Pancreas (tissue), 10 donors: ENCODE results near the gene GDPGP1. TPM values are rescaled to one million over a fixed set of nuclear protein-coding genes. Genes with fewer than 3 reads are reported as not detected.
"Not testable (repeated sequence)": the region's sequence is repeated elsewhere in the genome, so short reads cannot be mapped to it uniquely, and the experiment has no call there.

ENCODE experiments used
- ATAC-seq, 4 donors: fragments of 200-7000 bp; cut with Tn5 transposase; one replicate each; pipeline versions ENCODE4 v1.8.0 to v1.9.1; 2020; ENCODE audit warnings: mild to moderate bottlenecking in 4 of 4, moderate library complexity in 4 of 4
- DNase-seq, 6 donors: peaks; one replicate each; pipeline ENCODE4 v3.0.0-alpha.2; 2020
- FAIRE-seq: peaks from 2 replicates; lab custom pipeline; 2012; peaks lifted over from hg19 to GRCh38; lab: Jason Lieb, UNC
- H3K27ac ChIP-seq, 4 donors: fragments of 200-600 bp; sonication (generic); 1 replicate in 3 of 4; 2 replicates in 1 of 4; pipeline versions ENCODE4 v1.5.0 to v1.8.0; 2020
- H3K27me3 ChIP-seq, 4 donors: fragments of 200-600 bp; one replicate each; pipeline ENCODE4 v1.8.0; 2021
- H3K36me3 ChIP-seq, 3 donors: fragments of 200-600 bp; sonication (generic) in 1 of 3; one replicate each; pipeline versions ENCODE4 v1.5.0 to v1.8.0; 2020 to 2021
- H3K4me1 ChIP-seq, 3 donors: fragments of 200-600 bp; one replicate each; pipeline ENCODE4 v1.8.0; 2021
- H3K4me3 ChIP-seq, 4 donors: fragments of 200-600 bp; sonication (generic) in 2 of 4; one replicate each; pipeline versions ENCODE4 v1.5.0 to v1.8.0; 2020 to 2021
- H3K9me3 ChIP-seq, 4 donors: fragments of 200-600 bp; one replicate each; pipeline ENCODE4 v1.8.0; 2021
- WGBS, 2 donors: extraction: QIAGEN DNeasy Blood & Tissue Kit; methylation state at CpG; one replicate each; pipeline ENCODE4 v1.1.7; 2013; 5-methylcytosine and 5-hydroxymethylcytosine counted together
- intact Hi-C, 3 donors: fragments of 100-400 bp; cut with DNase I; formaldehyde crosslinking; loops; one replicate each; pipeline versions ENCODE4 v1.11.1 to v1.14.2; 2022
- polyA plus RNA-seq, 2 donors: library from polyadenylated mRNA; stranded (reverse); fragments of 200-250 nt; gene quantifications; one replicate each; pipeline ENCODE4 v1.2.3, GENCODE V29; 2013
- total RNA-seq, 6 donors: library from RNA; stranded (reverse); fragmentation: NEBNext Ultra II Directional in 4 of 6; extraction: Animal tissue kit (Norgen Biotek cat#: 25700) in 4 of 6; gene quantifications; one replicate each; pipeline versions ENCODE4 v1.2.1 to v1.2.4, GENCODE V29; 2021 to 2023
- TF ChIP-seq, protein P1 (sequence below), 4 donors: fragments of 200-600 bp; sonication (generic) in 3 of 4; IDR thresholded peaks; one replicate each; pipeline versions ENCODE4 v1.5.0 to v1.8.0; 2021; ENCODE audit warnings: antibody characterized with exemption in 4 of 4
- donor health status: healthy with polysubstance abuse.
- donor health status: DM: no; HTN: no; CAD: no; lungs with moderate emphysema.
- donor health status: DM: no; HTN: no; CAD: no.
- donor health status: control.
- donor health status: control.
- donor health status: Bipolar disorder and iron deficiency.
- donor health status: DM: yes; HTN: yes; CAD: no.
- donor health status: DM: no; HTN: no; CAD: no.
- donor health status: DM: no; HTN: no; CAD: no.
- donor health status: DM: yes; HTN: yes; CAD: no.

Gene GDPGP1
- total and polyA plus RNA-seq, 8 donors: 2.0 to 7.0 (median 3.4) TPM

DNA sequence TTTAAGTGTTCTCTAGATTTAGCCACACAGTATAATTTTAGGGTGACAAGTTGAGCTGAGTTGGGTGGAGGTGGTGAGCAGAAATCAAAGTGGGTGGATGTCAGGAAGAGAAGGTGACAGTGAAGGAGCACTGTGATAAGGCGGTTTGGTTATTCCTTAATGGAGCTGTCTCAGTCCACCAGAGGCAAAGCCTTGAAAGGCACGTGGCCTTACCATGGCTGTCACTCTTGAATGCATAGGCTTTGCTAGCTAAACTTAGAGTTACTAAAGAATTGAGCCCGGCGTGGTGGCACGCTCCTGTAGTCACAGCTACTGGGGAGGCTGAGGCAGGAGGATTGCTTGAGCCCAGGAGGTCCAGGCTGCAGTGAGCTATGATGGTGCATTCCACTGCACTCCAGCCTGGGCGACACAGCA lies 14.8 kb downstream of the GDPGP1 start:
- no peak overlapping the region for H3K27ac ChIP-seq
- no peaks in the 10 kb centered on the region for H3K36me3 ChIP-seq
- no peaks in the 10 kb centered on the region for H3K9me3 ChIP-seq
- H3K4me3 ChIP-seq: peak overlapping the region in 2 of 4 donors; percentile 51 to 56
- peak; percentile 4 to 14 (median 6) for ATAC-seq
- TF ChIP-seq, protein P1, sequence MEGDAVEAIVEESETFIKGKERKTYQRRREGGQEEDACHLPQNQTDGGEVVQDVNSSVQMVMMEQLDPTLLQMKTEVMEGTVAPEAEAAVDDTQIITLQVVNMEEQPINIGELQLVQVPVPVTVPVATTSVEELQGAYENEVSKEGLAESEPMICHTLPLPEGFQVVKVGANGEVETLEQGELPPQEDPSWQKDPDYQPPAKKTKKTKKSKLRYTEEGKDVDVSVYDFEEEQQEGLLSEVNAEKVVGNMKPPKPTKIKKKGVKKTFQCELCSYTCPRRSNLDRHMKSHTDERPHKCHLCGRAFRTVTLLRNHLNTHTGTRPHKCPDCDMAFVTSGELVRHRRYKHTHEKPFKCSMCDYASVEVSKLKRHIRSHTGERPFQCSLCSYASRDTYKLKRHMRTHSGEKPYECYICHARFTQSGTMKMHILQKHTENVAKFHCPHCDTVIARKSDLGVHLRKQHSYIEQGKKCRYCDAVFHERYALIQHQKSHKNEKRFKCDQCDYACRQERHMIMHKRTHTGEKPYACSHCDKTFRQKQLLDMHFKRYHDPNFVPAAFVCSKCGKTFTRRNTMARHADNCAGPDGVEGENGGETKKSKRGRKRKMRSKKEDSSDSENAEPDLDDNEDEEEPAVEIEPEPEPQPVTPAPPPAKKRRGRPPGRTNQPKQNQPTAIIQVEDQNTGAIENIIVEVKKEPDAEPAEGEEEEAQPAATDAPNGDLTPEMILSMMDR (IDR thresholded peaks at IDR 0.05): no peak
- no peaks in the 10 kb centered on the region for H3K27me3 ChIP-seq
- WGBS, 2 donors: 66 to 71% methylated on average over 6 of the region's 6 CpGs
- no peak for FAIRE-seq
- H3K4me1 ChIP-seq: no peaks in the 10 kb centered on the region
- no peak for DNase-seq
- intact Hi-C loops: no loop called here

DNA sequence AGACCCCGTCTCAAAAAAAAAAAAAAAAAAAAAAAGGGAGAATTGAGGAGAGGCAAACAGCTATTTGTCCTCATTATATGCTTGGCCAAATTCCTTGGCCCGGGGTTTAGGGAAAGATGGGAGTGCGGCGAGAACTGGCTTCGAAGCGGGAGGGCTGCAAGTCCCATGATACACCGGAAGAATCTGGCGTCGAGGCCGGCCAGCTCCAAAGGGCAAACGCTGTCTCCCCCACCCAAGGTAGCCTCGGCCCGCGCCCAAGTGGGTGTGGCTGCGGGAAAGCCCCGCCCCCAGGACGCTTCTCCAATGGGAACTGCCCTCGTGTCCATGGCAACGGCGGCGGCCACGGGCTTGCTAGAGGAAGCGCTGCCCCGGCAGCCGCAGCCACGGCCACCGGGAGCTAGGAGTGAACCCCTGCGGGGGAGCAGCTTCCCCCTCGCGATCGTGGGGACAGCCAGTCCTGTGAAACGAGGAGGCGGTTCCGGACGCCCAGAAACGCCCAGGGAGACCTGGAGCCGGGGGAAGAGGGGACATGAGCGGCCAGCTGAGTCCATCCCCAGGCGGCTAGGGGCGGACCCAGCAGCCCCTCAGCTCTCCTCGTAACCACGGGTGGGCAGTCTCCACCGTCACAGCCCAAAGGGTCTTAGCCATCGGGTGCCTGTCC lies 15.3 kb downstream of the GDPGP1 start, which contains the start of gene TTLL13:
Gene TTLL13, plus strand, starts transcription at position 354 of the 661 bp plus-strand sequence. CDS start 1,075 bp downstream, outside the sequence.
- ATAC-seq: peak; percentile 98 to 100 (median 100)
- Histone ChIP-seq H3K27me3 (no peaks in the 10 kb centered on the region), H3K4me3 (peak within 1 kb of the TSS; percentile 29 to 56 (median 42)), H3K9me3 (no peaks in the 10 kb centered on the region), H3K4me1 (no peaks in the 10 kb centered on the region), H3K27ac (peak within 1 kb of the TSS in 1 of 4 donors; percentile 31), H3K36me3 (no peaks in the 10 kb centered on the region)
- intact Hi-C loops: no loop called here
- no peak for FAIRE-seq
- peak; percentile 95 to 100 (median 97) for DNase-seq
- TF ChIP-seq, protein P1 (IDR thresholded peaks at IDR 0.05): no peak
- 1% methylated on average over 44 of the region's 44 CpGs for whole genome bisulfite sequencing, 2 donors

DNA sequence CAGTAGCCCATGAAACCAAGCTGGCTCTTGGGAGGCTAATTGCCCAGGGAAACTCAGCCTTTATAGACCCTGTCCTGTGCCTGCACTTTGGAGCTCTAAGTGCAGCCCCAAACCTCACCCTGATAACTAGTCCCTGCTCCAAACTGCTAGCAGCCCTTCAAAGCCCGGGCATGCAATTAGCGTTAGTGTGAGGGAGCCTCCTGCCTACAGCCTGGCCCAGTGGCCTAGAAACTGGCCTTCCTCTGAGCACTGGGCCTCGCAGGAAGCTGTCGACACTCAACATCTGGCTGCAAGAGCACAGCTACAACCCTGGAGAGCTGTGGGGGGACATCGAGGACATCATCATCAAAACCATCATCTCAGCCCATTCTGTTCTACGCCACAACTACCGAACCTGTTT lies 23.8 kb downstream of the GDPGP1 start:
- no peaks in the 10 kb centered on the region for H3K4me1 ChIP-seq
- no peak overlapping the region for H3K4me3 ChIP-seq
- no peaks in the 10 kb centered on the region for H3K9me3 ChIP-seq
- no peak for ATAC-seq
- WGBS, 2 donors: 81 to 94% methylated on average over 7 of the region's 7 CpGs
- H3K27me3 ChIP-seq: no peaks in the 10 kb centered on the region
- no peak for DNase-seq
- no peak for FAIRE-seq
- no peak overlapping the region for H3K27ac ChIP-seq
- no peaks in the 10 kb centered on the region for H3K36me3 ChIP-seq
- TF ChIP-seq, protein P1 (IDR thresholded peaks at IDR 0.05): no peak
- intact Hi-C loops: no loop called here

DNA sequence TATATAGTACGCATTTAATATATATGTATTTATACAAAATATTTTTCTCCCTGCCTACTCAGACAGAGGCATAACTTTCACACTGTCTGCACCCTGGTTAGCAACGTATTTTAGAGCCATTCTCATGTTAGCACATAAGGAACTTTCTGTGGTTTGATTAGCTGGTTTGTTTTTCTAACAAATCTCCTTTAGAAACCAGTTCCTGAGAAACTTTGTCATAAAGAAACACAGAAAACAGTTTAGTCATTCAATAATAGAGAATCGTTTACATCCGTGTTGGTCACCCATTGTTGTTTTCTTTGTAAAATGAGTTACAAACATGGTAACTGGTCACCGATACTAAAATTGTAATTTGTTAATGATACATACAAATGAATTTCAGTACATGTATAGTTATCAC lies 25.5 kb downstream of the GDPGP1 start:
- Histone ChIP-seq H3K4me3 (no peak overlapping the region), H3K27me3 (no peaks in the 10 kb centered on the region), H3K4me1 (no peaks in the 10 kb centered on the region), H3K9me3 (no peaks in the 10 kb centered on the region), H3K27ac (no peak overlapping the region), H3K36me3 (no peaks in the 10 kb centered on the region)
- intact Hi-C loops: no loop called here
- ATAC-seq: no peak
- TF ChIP-seq, protein P1 (IDR thresholded peaks at IDR 0.05): no peak
- FAIRE-seq: no peak
- 82 to 88% methylated on average over 5 of the region's 5 CpGs for WGBS, 2 donors
- no peak for DNase-seq

DNA sequence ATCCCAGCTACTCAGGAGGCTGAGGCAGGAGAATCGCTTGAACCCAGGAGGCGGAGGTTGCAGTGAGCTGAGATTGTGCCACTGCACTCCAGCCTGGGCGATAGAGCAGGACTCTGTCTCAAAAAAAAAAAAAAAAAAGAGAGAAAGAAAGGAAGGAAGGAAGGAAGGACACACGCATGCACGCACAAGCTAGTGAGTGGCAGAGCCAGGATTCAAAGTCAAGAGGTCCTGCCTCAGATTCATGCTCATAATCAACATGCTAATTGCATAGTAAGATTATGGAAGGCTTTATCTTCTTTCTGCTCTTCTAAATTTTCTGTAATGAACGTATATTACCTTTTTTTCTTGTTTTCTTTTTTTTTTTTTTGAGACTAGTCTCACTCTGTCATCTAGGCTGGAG lies 26.7 kb downstream of the GDPGP1 start:
- FAIRE-seq, DNase-seq, H3K36me3 ChIP-seq, H3K27me3 ChIP-seq, H3K4me1 ChIP-seq, H3K4me3 ChIP-seq, H3K9me3 ChIP-seq, intact Hi-C loops, H3K27ac ChIP-seq, ATAC-seq: not testable (repeated sequence)
- WGBS, 2 donors: 86 to 93% methylated on average over 6 of the region's 6 CpGs
